Measurements from ENCODE around the gene CYP4F12. TPM values are rescaled to one million over a fixed set of nuclear protein-coding genes. Genes with fewer than 3 reads are reported as not detected.

Gene CYP4F12
- total and polyA plus RNA-seq, 2 of the 4 experiments (the other 2 are of a cell fraction): not detected

DNA sequence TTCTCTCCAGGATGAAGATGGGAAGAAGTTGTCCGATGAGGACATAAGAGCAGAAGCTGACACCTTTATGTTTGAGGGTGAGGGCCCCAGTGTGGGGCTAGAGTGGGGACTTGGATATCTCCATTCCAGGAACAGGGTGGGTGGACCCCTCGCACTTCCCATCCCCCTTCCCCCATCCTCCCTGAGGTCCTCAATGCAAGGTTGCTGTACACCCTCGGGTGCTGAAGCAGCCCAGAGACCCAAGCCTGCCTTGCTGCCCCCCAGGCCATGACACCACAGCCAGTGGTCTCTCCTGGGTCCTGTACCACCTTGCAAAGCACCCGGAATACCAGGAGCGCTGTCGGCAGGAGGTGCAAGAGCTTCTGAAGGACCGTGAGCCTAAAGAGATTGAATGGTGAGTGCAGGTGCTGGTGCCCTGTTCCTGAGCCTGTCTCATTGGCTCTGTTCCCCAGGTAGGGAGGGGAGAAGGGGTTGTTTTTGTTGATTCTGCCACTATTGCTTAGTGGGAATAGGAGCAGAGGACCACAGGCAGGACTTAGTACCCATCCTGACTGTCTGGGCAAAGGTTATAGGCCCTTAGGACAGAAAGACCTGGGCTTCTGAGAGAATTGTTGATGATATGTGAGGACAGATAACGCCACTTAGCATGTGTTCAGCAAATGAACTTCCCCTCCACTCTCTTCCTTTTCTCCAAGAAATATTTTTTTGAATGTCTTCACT, 20.2 kb upstream of the CYP4F12 start:
- TF ChIP-seq MXI1 (IDR thresholded peaks at IDR 0.05; ENCODE audit: borderline replicate concordance, low read depth, low read length) (no peak), POLR2A (IDR thresholded peaks at IDR 0.05; ENCODE audit: low read depth, low read length) (no peak), CTCF (conservative IDR thresholded peaks at IDR 0.05; ENCODE audit: low read depth, low read length) (no peak), ELK1 (IDR thresholded peaks at IDR 0.05; ENCODE audit: borderline replicate concordance, low read depth, low read length) (no peak), SMC3 (IDR thresholded peaks at IDR 0.05; ENCODE audit: low read depth, low read length) (no peak), CEBPB (IDR thresholded peaks at IDR 0.05; ENCODE audit: low read depth, low read length) (no peak), MAFK (IDR thresholded peaks at IDR 0.05; ENCODE audit: low read depth, low read length) (no peak), FOS (IDR thresholded peaks at IDR 0.05; ENCODE audit: low read depth, low read length) (no peak), USF2 (IDR thresholded peaks at IDR 0.05; ENCODE audit: low read depth, low read length) (no peak), RAD21 (IDR thresholded peaks at IDR 0.05; ENCODE audit: low read length) (no peak), BHLHE40 (IDR thresholded peaks at IDR 0.05; ENCODE audit: low read depth, low read length) (no peak), MAZ (IDR thresholded peaks at IDR 0.05; ENCODE audit: borderline replicate concordance, low read depth, low read length) (no peak), RFX5 (IDR thresholded peaks at IDR 0.05; ENCODE audit: low read depth, low read length) (no peak), RCOR1 (IDR thresholded peaks at IDR 0.05; ENCODE audit: insufficient replicate concordance, low read length) (no peak), NFE2L2 (IDR thresholded peaks at IDR 0.05; ENCODE audit: low read depth, low read length) (no peak)
- H3K4ac ChIP-seq (ENCODE audit: low read depth, low read length): no peak overlapping the region
- WGBS, 2 experiments (ENCODE audit: extremely low coverage in 2 of 2, insufficient read length in 1 of 2): 40% methylated on average over 1 of the region's 8 CpGs; no CpG with 5 or more reads in 1 of the 2 experiments
- intact Hi-C loops (cut with micrococcal nuclease): no loop called here
- H2BK120ac ChIP-seq (ENCODE audit: low read depth, low read length): no peak overlapping the region
- CTCF ChIA-PET: no interaction called here
- dilution Hi-C loops (cut with HindIII; ENCODE audit: low sequenced_read_pairs, unreplicated experiment): no loop called here
- no peaks in the 10 kb centered on the region for H3K4me1 ChIP-seq (ENCODE audit: control insufficient read depth, insufficient read depth, low read length)
- H3K36me3 ChIP-seq (ENCODE audit: control insufficient read depth, insufficient read depth, low read length): no peaks in the 10 kb centered on the region
- H3K23ac ChIP-seq (ENCODE audit: low read depth, low read length): no peak overlapping the region
- no TSS peak for BruUV-seq (replicated peaks)
- no peak overlapping the region for H4K5ac ChIP-seq (ENCODE audit: low read depth, low read length)
- no peak overlapping the region for H3K56ac ChIP-seq (ENCODE audit: extremely low read depth, insufficient read depth, low read length)
- H4K8ac ChIP-seq (ENCODE audit: low read depth in 2 of 2, low read length in 2 of 2): no peak overlapping the region
- in situ Hi-C loops (cut with MboI; ENCODE audit: low sequenced_read_pairs): no loop called here
- H3K4me3 ChIP-seq (ENCODE audit: insufficient read depth, low read depth, low read length): no peak overlapping the region
- no peak overlapping the region for H2BK20ac ChIP-seq (ENCODE audit: low read depth, low read length)
- no peak overlapping the region for H3K4me2 ChIP-seq (ENCODE audit: low read depth, low read length)
- no peak overlapping the region for H3K27ac ChIP-seq (ENCODE audit: insufficient read depth, low read length)
- H4K91ac ChIP-seq (ENCODE audit: insufficient read depth, low read depth, low read length): no peak overlapping the region
- no peaks in the 10 kb centered on the region for H3K9me1 ChIP-seq (ENCODE audit: insufficient read depth, low read length)
- no peaks in the 10 kb centered on the region for H4K20me1 ChIP-seq (ENCODE audit: insufficient read depth, low read length)
- DNase-seq: no peak
- H3K27me3 ChIP-seq (ENCODE audit: control insufficient read depth, insufficient read depth, low read length): no peaks in the 10 kb centered on the region
- H2AK9ac ChIP-seq (replicated peaks; ENCODE audit: low read depth, low read length, poor library complexity): no peak overlapping the region
- POLR2A ChIA-PET (ENCODE audit: unreplicated experiment): no interaction called here
- H3K9me3 ChIP-seq (ENCODE audit: control insufficient read depth, insufficient read depth, low read length): peaks cover 8% of the 10 kb centered on the region; the same call in 1 of the 2 replicates
- no peak for ATAC-seq (ENCODE audit: low read depth)
- H3K79me1 ChIP-seq (ENCODE audit: low read depth in 1 of 2, low read length in 2 of 2): no peaks in the 10 kb centered on the region
- no peak overlapping the region for H2AK5ac ChIP-seq (ENCODE audit: low read depth, low read length)
- no peak overlapping the region for H2BK5ac ChIP-seq (ENCODE audit: low read depth, low read length, poor library complexity, severe bottlenecking)
- no peak overlapping the region for H3K18ac ChIP-seq (ENCODE audit: low read depth, low read length)
- H2BK15ac ChIP-seq (ENCODE audit: low read depth, low read length): no peak overlapping the region
- H2AFZ ChIP-seq (replicated peaks; ENCODE audit: low read length, poor library complexity): no peak overlapping the region
- H3K9ac ChIP-seq (ENCODE audit: low read depth, low read length): no peak overlapping the region
- no peak overlapping the region for H3K14ac ChIP-seq (replicated peaks; ENCODE audit: low read depth, low read length)

All from IMR-90 (cell line).